ENCODE measurements around the gene MEI4.
"Not testable (repeated sequence)": the region's sequence is repeated elsewhere in the genome, so short reads cannot be mapped to it uniquely, and the experiment has no call there.

MEI4 gene

DNA sequence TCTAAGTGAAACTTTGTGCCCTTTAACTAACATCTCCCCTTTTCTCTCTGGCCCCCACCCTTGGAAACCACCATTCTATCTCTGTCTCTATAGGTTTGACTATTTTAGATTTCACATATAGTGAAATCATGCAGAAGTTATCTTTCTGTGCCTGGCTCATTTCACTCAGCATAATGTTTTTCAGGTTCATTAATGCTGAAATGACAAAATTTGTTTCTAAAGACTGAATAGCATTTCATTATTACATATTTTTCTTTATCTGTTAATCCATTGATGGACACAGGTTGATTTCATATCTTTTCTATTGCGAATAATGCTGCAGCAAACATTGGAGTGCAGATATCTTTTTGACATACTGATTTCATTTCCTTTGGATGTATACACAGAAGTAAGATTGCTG, 30.7 kb downstream of the MEI4 start:
- no peak for DNase-seq

DNA sequence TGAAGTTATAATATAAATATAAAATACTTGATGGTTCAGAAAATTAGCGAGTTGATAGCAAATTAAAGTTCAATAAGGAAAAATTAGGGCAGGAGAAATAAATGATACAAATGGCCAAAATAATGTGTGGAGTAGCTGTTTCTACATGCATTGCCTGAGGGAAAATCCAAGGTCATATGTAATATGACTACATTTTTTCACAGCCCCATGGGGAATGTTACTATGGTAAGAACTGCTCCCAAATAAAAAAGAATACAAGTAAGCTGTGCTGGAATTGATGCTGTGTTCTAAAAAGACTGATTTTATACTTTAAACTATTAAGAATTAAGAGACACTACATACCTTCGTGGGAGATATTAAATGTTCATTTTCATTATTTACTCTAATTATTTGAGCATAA, 34.1 kb downstream of the MEI4 start:
- no peak for DNase-seq

DNA sequence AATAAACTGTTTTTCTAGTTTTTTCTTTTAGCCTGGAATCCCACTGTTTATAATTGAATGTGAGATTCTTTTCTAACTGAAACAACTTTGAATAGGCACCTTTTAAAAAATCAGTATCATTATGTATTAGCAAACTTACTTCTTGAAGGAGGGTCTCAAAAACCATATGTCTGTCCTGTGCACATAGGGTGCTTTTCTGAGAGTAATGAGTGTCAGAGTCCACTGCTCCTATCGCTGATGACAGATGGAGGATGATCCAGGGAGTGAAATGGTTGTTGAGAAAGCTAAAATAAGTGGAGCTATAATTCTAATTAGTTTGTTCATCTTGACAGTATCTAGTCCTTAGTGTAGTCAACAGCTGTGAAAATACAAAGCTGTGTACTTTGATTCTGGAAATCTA, 35.8 kb downstream of the MEI4 start:
- no peak for DNase-seq

DNA sequence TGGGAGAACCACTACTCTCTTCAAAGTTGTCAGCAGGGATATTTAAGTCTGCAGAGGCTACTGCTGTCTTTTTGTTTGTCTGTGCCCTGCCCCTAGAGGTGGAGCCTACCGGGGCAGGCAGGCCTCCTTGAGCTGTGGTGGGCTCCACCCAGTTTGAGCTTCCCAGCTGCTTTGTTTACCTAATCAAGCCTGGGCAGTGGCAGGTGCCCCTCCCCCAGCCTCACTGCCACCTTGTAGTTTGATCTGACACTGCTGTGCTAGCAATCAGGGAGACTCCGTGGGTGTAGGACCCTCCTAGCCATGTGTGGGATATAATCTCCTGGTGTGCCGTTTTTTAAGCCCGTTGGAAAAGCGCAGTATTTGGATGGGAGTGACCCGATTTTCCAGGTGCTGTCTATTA, 47.3 kb downstream of the MEI4 start:
- DNase-seq: not testable (repeated sequence)

DNA sequence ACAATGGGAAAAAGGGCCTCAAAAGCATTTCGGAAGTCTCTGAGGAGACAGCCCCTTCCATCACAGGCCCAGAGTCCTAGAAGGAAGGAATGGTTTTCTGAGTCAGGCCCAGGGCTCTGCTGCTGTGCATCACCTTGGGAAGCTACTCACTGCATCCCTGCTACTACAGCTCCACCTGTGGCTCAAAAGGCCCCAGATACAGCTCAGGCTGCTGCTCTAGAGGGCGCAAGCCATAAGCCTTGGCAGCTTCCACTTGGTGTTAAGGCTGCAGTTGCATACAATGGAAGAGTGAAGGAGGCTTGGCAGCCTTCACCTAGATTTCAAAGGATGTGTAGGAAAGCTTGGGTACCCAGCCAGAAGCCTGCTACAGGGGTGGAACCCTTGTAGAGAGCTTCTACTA, 54.8 kb downstream of the MEI4 start:
- DNase-seq: no peak

DNA sequence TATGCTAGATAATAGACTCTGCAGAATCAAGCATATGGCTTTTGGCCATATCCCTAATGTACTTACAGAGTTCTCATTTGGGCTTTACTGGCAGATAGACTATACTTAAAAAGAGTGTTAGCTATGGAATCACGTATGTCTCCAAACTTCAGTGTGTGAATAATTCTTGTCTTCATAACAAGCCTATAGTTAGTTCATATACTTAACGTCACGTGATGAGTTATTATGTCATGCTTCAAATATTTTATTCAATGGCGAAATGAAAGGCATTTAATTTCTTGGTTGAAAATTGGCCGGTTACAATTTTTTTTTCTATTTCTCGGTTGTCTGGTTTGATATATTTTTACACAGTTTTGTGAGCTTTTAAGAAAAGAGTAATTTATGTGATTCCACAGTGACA, 62.7 kb downstream of the MEI4 start:
- DNase-seq: no peak

DNA sequence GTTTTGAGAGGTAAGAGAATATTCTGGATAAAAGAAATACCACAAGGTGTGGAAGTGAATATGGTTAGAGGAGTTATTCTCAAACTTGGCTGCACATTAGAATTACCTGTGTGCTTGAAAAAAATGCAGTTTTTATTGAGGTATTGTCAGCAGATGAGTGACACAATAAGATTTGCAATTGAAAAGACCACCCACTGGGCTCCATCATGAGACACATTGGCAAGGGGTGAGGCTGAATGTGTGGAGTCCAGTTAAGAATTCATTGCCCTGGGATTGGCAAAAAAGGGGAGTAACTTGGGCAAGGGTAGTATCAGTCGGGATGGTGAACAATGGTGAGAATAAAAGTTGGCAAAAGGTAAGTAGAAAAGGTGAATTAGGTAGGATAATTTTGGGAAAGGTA, 63.5 kb downstream of the MEI4 start:
- DNase-seq: no peak

DNA sequence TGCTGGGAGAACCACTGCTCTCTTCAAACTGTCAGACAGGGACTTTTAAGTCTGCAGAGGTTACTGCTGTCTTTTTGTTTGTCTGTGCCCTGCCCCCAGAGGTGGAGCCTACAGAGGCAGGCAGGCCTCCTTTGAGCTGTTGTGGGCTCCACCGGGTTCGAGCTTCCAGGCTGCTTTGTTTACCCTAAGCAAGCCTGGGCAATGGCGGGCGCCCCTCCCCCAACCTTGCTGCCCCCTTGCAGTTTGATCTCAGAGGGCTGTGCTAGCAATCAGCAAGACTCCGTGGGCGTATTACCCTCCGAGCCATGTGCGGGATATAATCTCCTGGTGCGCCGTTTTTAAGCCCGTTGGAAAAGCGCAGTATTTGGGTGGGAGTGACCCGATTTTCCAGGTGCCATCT, 83.2 kb downstream of the MEI4 start:
- DNase-seq: not testable (repeated sequence)

DNA sequence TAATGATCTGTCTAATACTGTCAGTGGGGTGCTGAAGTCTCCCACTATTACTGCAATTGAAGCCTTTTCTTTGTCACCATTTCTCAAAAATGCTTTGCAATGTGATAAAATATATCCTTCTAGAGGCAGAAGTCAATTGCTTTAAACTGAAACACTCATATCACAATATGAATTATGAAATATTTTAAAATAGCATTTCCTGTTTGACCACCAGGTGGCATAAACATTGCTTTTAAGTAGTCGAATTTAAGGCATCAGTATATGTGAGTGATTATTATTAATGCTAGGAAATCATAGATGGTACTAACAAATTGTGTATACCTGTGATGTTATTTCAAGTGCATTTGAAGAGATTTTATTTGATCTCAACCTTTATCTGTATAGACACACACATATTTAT, 87.5 kb downstream of the MEI4 start:
- DNase-seq: peak; percentile 7

DNA sequence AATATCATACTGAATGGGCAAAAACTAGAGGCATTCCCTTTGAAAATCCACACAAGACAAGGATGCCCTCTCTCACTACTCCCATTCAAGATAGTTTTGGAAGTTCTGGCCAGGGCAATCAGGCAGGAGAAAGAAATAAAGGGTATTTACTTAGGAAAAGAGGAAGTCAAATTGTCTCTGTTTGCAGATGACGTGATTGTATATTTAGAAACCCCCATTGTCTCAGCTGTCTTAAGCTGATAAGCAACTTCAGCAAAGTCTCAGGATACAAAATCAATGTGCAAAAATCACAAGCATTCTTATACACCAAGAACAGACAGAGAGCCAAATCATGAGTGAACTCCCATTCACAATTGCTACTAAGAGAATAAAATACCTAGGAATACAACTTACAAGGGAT, 99.3 kb downstream of the MEI4 start:
- not testable (repeated sequence) for DNase-seq

DNA sequence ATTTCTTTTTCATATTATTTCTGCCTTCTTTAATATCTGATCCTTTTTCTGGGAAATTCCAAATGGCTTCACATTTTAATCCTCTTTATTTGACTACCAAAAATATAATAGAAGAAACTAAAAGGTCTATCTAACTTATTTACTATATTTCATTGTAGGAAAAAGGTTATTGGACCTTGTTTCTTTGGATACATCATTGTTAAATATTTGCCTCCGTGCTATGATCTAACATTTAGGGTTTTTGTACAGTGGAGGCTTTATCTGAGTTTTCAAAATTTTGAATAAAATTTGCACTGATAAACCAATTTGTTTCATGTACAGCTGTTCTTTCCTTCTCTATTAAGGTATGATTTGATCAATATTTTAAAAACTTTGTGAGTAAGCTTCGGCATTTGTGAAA, 109.5 kb downstream of the MEI4 start:
- DNase-seq: no peak

DNA sequence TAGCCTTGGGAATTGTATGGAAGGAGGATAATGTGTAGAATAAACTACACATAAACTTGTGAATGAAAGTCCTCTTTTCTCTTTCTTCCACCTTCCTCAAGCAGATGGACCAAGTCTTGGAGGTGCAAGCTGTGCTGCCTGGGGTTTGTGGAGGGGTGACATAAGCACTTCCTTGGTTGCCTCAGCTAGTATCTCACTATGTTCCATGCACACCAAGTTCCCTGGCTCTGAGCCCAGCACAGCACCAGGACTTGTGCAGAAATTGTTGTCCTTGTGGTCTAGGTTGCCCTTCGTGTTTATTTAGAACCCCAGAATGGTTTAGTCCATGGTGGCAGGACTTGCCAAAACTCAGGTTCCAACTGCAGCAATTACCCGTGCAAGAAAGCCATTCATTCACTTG, 110.3 kb downstream of the MEI4 start:
- no peak for DNase-seq

DNA sequence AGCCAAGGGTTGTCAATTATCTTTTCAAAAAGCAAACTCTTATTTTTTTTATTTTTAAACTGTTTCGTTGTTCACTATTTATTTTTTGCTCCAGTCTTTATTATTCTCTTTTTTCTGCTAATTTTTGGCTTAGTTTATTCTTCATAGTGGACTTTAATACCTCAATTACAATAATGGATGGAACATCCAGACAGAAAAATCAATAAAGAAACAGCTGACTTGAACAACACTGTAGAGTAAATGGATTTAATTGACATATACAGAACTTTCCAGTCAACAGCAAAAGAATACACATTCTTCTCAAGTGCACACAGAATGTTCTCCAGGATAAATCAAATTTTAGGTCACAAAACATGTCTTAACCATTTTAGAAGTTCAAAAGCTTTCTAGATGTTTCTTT, 111.5 kb downstream of the MEI4 start:
- DNase-seq: no peak

DNA sequence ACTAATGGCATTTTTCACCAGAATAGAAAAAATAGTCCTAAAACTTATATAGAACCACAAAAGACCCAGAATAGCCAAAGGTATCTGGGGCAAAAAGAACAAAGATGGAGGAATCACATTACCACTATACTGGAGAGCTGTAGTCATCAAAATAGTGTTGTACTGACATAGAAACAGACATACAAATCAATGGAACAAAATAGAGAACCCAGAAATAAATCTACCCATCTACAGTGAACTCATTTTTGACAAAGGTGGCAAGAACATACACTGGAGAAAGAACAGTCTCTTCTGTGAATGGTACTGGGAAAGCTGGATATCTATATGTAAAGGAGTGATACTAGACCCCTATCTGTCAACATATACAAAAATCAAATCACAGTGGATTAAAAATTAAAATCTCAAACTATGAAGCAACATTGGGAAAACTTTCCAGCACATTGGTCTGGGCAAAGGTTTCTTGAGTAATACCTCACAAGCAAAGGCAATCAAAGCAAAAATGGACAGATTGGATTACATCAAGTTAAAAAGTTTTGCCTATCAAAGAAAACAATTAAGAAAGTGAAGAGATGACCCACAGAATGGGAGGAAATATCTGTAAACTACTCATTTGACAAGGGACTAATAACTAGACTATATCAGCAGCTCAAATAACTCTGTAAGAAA, 120.5 kb downstream of the MEI4 start:
- no peak for DNase-seq

DNA sequence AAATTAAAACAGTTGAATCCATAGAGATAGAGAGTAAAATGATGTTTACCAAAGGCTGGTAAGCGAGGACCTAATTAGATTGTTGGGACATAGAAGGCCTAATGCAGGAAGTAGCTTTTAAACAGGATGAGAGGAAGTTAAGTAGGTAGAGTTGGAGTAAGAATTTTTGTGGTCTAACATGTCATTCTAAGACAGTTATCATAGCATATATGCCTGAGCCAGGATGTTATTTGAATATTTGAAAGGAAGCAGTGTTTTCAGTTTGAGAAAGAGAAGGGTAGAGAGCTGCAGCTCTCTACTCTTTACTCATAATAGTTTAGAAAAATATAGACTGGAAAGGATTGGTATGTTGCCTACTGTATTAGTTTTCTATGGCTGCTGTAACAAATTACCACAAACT, 121.6 kb downstream of the MEI4 start:
- DNase-seq: no peak

DNA sequence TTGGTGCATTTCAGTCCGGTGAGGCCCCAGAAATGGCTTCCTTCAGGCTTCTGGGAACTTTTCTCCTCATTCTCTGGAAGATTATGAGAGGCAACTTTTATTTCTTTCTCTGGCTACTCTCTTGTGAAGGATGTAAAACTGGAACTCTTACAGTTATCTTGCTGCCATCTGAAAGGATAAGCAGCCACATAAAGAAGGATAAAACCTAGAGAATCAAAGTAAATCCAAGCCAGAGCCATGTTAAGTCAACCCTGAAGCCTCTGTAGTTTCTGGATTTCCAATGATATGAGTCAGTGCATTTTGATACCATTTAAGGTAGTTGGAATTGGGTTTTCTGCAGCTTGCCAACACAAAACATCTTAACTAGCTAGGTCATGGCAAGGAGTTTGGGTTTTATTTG, 123.6 kb downstream of the MEI4 start:
- DNase-seq: no peak

DNA sequence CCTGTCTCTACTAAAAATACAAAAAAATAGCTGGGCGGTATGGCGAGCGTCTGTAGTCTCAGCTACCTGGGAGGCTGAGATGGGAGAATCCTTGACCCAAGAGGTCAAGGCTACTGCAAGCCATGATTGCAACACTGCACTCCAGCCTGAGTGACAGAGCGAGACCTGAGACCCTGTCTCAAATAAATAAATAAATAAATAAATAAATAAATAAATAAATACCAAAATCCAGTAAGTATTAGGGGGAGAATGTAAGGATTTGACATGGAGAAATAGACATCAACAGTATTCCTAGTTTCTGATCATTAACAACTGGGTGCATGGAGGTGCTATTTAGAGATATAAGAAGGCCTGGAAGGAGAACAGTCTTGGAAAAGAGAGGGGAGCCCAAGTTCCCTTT, 125.7 kb downstream of the MEI4 start:
- no peak for DNase-seq

DNA sequence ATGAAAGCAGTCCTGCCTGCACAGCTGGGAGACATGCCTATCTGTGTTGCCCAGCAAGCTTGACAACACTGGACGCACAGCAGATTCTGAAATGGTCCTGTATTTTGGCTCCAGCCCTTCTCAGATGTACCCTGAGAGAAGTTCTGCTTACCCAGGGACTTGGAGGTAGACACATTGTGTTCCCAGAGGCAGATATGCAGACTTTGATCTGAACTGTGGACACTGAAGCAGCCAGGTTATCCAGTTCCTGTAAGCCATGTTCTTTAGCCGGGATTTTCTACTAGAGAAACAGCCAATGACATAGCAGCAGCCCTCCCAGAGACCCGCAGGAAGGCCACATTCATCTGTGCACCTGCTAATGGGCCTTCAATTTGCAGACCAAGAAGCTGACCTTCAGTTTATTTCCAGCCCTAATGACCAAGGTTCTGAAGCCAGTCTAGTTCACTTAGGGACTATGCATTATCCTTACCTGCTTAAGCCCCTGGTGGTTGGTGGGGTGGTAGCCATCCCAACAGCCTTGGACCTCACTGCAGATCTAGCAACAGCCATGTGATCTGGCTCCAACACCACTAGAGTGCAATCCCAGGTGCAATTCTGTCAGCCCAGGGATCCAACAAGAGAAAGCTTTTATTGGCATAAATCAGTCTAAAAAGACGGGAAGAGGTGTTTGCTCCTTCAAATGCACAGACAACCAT, 134.2 kb downstream of the MEI4 start:
- no peak for DNase-seq

DNA sequence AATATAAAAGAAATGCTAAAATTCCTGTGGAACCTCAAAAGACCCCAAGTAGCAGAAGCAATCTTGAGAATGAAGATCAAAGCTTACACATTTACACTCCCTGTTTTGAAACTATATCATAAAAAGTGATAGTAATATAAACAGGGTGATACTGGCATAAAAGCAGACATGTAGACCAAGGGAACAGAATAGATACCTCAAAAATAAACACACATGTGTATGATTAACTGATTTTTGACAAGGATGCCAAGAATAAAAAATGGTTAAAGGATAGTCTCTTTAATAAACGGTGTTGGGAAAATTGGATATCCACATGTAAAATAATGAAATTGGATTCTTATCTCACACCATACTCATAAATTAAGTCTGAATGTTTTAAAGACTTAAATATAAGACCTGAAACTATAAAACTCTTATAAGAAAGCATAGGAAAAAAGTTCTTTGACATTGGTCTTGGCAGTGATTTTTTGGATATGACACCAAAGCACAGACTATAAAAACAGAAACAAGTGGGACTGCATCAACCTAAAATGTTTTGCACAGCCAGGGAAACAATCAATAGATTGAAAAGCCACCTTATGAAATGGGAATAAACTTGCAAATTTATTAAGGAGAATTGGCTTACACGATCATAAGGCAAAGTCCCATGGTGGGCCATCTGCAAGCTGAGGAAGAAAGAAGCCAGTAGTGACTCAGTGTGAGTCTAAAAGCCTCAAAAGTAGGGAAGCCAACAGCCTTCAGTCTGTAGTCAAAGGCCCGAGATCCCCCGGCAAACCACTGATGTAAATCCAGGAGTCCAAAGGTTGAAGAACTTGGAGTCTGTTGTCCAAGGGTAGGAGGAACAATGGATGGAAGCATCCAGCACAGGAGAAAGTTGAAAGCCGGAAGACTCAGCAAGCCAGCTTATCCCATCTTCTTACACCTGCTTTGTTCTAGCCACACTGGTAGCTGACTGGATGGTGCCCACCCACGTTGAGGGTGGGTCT, 144.3 kb downstream of the MEI4 start:
- no peak for DNase-seq

DNA sequence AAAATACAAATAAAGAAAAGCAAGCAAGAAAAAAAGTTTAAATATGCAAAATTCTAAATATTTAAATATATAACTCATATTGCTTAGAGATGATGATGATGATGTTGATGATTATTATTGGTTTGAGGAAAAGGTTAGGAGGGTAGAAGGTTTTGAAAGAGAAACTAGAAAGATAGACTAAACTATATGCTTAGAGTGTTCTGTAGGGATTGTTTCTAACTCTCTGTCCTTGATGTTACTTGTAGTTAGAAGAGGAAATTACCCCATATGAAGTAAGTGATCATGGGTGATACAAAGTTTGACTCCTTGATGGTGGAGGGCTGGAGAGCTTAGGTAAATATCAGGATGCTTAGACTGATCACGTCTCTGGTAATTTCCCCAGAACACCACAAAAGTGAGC, 159.5 kb downstream of the MEI4 start:
- DNase-seq: no peak

DNA sequence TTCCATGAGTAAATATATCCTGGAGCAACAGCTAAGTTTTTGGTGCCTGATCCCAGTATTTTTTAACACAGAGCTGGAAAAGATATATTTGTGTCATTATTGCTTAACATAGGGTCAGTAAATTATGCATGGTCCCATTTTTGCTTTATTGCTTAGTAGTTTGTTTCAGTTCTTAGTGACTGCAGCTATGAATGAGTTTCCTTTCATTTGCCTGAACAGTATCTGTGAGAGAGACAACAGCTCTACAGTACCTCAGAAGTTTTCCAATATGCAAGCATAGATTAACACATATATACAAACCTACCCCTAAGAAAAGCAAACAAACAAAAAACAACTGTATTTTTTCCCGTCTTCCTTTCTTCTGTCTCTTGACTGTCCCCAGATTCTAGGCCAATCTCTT, 160.3 kb downstream of the MEI4 start:
- no peak for DNase-seq

DNA sequence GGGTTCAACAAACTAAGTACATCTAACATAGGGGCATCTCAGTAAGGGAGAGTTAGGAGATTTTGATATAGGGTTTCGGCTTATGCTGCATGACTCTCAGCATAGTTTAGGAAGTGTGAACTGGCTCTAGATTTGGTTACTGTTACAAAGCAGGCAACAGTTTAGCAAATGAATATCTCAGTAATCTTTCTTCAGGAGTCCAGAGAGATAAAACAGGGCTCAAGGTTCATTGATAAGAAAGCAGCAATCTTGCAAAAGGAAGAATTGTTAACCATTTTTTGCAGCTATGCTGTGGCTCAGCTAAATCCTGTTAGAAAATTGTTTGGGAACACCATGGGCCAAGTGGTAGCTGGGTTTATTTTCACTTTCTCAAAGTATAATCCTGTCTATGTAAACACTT, 161.3 kb downstream of the MEI4 start:
- no peak for DNase-seq

DNA sequence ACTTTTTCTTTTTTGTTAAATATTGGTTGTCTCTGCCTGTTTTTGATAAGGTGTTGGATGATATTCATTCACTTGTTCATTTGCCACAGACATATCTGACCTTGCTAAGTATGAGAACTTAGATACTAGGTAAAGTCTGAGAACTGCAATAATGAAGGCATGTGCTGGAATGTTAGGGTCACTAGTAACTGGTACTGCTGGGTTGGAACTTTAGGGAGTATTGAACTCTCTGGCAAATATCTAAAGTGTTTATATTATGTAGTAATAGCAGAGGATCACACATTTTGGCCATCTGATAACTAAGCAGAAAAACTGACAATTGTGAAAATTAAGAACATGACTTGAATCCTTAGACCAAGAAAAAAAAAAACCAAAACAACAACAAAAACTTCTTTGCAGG, 162.7 kb downstream of the MEI4 start:
- DNase-seq: no peak

DNA sequence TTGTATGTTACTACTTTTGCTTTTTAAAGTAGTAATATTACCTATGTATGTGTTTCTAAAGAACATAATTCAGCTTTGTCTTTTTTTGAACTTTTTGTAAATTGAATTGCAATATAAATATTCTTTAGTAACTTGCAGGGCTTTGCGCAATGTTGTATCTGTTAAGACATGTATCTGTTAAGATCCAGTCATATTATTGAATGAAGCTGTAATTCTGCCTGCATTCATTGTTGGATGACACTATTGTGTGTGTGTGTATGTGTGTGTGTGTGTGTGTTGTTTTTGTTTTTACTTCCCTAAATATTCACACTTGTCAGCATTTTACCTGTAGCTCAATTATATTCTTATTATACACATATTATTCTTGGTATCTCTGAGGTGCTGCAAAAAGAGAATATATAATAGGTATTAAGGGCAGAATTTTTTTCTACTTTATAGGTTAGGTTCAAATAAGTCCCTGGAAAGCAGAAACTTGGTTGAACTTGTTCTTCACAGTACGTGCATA, 164.0 kb downstream of the MEI4 start:
- no peak for DNase-seq

All from NCI-H1694 treated with DMSO at 0.1 percent for 48 hours (cell line).